Superior temporal gyrus (tissue), 1 donor: ENCODE results near the gene FABP2.
A peak's percentile ranks its signal among the peaks of the same experiment; 100 is the strongest.
"Not testable (repeated sequence)": the region's sequence is repeated elsewhere in the genome, so short reads cannot be mapped to it uniquely, and the experiment has no call there.

Experiments
- DNase-seq: peaks from one replicate; pipeline ENCODE4 v3.0.0-alpha.2; 2016; ENCODE audit errors: extremely low spot score

FABP2 gene

DNA sequence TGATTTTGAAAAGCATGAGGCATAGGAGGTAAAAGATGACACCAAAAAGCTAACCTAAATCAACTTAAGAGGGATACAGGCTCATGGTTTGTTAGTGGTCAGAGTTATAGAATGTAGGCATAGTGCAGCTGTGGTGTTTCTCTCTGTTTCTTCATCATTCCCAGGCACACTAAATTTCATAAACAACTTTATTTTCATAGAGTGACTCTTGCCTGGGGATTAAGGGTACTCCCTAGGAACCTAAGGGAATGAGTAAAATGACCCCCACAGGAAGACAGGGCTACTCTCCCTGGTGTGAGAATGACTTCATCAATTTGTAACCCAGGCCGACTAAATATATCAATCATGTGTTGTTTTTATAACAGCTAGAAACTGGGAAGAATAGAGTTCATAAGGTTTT, 11.1 kb downstream of the FABP2 start:
- no peak for DNase-seq

DNA sequence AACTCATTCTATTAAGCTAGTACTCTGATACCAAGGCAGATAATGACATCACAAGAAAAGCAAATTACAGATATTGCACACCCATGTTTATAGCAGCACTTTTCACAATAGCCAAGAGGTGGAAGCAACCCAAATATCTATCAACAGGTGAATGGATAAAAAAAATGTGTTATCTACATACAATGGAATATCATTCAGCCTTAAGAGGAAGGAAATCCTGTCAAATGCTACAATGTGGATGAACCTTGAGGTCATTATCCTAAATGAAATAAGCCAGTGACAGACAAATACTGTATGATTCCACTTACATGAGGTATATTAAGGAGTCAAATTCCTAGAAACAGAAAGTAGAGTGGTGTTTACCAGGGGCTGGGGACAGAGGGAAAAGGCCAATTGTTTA, 14.3 kb downstream of the FABP2 start:
- DNase-seq = no peak

DNA sequence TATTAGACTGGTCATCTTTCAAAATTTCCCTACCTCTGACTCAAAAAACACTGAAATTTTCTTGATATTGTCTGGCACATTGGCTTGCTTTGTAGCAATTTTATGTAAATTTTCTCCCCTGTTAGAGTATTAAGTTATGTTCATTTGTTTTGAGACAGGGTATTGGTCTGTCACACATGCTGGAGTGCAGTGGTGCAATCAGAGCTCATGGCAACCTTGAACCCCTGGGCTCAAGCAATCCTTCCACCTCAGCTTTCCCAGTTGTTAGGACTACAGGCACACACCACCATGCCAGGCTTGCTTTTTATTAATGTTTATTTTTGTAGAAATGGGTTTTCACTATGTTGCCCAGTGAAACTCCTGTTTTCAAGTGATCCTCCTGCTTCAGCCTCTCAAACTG, 17.5 kb downstream of the FABP2 start:
- no peak for DNase-seq

DNA sequence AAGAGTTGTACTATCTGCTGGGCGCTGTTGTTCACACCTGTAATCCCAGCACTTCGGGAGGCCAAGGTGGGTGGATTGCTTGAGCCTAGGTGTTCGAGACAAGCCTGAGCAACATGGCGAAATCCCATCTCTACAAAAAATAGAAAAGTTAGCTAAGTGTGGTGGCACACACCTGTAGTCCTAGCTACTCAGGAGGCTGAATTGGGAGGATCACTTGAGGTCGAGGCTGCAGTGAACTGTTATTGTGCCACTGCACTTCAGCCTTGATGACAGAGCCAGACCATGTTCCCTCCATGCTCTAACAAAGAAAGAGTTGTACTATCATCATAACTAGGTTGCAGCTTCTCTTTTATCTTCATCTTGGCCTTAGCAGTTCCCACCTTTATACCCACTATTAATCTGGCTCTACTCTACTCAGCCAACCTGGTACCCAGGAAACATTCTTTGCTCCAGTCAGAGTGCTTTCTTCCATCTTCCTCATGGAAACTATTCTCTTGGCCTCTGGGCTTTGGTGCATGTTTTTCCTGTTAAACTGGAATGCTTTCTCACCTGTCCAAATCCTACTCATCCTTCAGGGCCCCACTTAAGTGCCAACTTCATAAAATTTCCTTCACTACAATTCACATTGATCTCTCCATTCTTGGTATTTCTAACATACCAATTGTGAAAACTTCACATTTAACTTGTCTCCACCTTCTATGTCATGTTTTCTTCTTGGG, 18.2 kb downstream of the FABP2 start:
- no peak for DNase-seq

DNA sequence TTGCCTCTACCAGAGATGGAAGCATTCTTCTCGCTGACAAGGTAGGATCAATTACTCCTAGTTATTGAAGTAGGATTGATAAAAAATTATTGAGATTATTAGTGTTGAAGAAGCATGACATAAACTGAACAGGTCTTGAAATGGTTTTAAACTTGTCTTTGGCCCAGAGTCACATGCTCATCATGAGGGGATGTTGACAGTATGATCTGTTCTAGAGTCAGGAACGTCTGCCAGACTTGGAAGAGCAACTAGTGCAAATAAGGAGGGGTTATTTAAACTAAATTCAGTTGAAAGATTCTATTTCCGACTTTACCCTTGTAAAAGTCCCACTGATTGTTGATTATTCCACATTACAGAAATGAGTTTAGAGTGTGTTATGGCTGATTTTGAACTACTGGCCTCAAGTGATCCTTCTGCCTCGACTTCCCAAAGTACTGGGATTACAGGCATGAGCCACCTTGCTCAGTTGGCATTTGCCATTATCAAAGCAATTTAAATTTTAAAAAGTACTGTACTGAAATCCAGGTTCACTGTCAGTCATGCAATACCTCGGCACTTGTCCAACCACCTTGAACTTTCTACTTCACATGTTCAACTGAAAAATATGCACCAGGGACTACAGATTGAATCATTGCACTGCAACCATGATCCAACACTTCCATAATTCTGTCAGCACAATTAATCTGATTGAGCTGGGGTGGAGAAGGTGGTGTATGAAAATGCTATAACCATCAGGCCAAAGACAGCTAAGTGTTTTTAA, 19.7 kb downstream of the FABP2 start:
- DNase-seq = no peak

DNA sequence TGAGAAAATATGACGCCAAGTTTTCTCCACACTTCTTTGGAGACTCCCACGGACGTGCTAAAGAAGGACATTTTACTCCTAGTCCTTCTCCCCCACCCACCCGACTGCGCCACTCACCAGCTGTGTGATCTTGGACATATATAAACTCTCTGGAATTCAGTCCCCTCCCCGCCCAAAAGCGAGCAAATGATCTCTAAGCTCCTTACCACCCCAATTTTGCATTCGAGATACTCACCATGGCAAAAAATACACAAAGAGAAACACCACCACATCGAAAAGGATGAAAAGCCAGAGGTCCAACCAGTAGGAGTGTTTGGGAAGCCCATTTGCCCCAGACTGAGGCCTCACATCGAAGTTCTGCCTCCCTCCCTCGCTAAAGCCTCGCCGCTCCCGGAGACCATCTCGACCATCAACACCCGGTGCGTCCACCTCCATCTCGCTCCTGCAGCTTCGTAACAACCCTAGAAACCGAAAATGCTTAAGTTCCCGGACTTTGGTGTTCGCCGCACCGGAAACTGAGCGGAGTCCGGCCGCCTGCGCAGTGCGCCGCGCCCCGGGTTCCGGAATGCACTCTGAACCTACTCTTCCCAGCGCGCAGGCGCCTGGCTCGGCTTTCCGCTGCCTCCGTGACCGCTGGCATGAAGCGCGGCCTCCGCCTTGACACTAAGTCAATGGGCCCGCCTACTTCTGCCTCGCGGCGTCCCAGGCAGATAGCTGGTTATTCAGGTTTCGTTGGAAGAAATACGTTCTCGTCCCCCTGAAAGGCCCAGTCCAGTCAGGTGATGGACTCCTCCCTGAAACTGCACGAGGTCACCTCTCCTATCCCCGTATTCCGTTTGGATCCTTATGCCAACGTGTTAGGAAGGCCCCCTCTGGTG, 21.6 kb downstream of the FABP2 start:
- peak; percentile 86 for DNase-seq

DNA sequence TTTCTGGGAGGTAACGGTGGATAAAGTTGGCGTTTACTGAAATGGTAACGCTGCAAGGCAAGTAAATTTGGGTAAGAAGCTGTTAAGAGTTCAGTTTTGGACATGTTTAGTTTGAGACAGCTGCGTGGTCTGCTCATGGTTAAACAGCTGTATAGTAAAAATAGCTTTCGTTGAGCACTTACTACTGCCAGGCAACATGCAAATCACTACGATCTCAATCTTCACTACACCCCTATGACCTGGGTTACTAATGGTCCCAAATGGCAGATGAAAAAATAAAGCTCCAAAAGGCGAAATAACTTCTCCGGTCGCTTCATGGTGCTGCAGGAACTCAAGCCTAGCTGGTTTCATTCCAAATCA, 22.2 kb downstream of the FABP2 start:
- no peak for DNase-seq

DNA sequence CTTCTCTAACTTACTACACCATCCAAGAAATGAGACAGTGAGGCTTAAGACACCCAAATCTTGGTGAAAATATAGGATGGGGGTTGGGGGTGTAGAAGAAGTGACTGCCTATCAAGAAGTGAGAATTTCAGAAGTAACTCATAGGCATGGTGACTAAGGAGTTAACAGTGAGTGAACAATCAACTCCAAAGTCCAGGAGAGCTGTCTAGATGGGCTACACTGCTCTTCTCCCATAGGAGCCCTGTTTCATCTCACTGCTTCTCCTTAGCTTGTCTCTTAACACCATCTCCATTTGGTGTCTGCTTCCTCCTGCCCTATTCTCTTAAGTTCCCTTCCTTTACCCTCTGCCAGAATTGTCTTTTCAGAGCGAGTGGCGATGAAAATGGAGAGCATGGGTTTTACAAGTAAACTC, 22.7 kb downstream of the FABP2 start:
- DNase-seq = no peak

DNA sequence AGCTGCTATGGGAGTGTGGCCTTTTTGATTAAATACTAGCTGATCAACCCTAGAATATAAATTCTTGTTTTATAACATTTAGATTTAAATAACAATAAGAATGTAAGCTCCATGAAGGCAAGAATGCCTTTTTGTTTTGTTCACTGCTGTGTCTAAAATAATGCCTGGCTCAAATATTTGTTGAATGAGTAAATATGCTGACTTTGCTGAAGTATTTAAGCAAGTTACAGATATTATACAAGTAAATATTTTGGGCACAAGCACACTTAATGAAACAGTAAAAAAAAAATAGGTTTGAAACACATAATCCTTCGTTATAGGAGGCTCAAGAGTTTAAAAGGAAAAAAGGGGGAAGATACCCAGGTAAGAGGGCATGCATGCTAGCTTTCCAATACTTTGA, 24.1 kb downstream of the FABP2 start:
- no peak for DNase-seq

DNA sequence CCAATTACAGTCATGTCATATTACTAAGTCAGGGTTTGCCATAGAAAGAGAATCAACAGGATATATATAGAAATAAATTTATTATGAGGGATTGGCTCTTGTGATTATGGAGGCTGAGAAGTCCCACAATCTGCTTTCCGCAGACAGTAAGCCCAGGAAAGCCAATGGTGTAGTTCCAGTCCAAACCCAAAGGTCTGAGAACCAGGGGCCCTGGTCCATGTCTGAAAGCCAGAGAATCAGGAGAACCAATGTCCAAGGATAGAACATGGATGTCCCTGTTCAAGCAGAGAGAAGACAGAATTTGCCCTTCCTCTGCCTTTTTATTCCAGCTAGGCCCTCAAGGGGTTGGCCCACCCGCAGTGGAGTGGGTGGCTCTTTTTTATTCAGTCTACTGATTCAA, 25.6 kb downstream of the FABP2 start:
- no peak for DNase-seq

DNA sequence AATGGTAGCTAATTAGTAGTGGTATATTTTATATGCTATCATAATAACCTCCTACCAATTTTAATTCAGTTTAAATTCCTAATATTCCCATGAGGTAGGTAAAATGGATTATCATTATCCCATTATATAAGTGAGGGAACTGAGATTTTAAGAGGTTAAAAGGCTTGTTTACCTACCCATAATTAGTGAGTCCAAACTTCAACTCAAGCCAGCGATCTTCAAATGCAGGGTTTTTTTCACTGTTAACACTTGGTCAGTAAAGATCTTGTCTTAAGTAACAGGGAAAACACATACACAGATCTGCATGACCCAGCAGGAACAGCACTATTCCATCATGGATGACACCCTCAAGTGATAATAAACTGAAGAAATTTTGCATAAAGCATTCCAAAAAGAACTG, 31.3 kb downstream of the FABP2 start:
- DNase-seq = no peak

DNA sequence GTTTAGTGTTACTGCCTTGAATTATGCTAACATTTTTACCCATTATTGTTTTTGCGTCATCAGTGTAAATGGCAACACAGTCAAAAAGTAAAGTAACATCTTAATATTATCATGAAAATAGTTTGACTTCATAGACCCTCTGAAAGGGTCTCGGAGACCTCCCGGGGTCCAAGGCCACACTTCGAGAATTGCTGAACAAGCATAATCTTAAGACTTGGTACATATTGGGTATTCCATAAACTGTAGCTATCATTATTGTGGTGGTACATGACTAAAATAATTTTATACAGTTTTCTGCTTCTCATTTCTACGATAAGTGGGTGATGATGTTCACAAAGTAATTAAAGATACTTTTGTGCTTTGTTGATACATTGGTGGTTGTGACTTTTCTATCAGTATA, 32.6 kb downstream of the FABP2 start:
- no peak for DNase-seq

DNA sequence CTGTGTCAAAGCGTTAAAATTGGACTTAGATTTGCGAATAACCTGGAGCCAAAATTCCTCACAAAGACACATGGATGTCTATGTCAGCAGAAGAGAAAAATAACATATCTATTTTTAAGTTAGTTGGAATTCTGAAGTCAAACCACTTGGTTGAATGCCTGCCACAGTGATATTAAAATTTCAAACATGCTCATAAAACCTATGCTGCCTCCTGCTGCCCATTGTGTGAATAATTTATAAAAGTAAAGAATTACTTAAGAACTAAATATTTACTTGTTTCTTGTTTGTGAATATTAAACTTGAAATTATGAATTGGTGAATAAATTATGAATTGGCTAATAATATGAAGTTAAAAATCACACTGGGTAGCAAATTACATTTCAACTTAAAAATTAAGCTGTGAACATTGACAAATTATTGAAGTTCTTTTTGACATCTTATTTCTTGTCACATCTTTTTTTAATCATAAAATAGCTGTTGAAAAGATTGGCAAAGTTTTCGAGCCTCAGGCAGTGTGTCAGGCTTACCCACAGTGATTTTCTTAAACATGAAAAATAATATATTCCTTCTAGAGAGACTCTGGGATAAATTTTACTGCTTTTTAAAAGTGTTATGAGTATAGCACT, 35.4 kb downstream of the FABP2 start:
- peak; percentile 71 for DNase-seq

DNA sequence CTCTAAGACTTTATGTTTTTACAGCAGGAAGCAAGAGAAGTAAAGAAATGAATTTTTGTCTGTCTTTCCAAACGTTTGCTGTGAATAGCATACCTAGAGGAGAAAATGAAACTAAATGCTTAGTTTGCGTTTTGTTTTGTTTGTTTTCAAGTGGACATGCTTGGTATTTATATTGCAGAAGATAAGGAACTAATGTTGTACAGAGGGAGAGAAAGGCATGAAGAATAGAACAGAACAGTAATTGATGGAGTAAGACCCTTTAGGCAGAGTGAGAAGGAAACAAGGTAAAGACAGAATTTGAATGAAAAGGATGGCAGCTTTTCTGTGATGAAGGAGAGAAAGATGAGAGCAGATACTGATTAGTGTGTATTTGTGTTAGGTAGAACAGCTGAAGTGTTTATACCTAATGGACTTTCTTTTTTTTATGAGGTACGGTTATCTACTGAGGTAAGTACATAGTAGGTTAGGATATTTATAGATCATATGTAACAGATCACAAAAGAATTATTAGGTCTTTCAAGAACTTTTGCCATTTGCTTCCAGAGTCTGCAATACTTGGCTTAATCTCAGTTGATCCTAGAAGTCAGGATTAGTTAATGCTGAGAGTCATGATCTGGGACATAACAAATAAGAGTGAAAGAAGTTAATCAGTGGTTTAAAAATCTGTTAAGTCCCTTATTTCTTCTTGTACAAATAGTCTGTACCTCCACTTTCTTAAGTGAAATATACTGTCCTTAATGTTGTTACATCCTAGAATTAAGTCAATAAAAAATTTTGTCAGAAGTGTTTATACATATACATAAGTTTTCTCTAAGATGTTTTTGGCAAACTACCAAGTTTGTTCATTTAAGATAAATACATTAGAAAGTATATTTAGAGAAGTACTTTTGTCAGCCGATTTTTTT, 36.8 kb downstream of the FABP2 start:
- peak; percentile 41 for DNase-seq

DNA sequence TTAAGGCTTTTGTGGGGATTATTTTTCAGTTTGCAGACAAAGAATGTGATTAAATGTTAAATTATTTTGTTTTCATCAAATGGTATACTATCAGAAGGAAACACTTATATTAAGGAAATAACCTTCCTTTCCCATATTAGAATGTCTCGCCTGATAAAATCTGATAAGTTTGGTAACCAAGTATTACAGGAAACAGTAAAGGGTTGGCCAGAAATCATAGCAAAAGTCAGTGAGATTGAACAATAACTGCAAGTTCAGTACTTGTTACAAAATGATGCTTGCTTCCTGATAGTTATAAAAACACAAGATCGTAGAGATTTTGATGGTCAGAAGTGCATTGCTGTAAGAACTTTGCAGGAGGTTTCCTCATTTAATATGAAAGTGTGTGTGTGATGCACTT, 40.5 kb downstream of the FABP2 start:
- DNase-seq = no peak

DNA sequence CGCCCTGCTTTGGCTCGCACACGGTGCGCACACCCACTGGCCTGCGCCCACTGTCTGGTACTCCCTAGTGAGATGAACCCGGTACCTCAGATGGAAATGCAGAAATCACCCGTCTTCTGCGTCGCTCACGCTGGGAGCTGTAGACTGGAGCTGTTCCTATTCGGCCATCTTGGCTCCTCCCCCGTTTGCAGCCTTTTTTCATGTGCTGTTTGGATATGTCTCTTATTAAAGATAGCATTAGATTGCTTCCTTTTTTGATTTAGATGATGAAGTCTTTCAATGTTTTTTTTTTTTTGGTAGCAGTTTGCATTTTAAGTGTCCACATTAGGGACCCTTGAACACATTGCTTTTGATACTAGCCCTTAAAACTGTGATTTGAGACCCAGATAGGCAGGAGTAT, 42.0 kb downstream of the FABP2 start:
- not testable (repeated sequence) for DNase-seq

DNA sequence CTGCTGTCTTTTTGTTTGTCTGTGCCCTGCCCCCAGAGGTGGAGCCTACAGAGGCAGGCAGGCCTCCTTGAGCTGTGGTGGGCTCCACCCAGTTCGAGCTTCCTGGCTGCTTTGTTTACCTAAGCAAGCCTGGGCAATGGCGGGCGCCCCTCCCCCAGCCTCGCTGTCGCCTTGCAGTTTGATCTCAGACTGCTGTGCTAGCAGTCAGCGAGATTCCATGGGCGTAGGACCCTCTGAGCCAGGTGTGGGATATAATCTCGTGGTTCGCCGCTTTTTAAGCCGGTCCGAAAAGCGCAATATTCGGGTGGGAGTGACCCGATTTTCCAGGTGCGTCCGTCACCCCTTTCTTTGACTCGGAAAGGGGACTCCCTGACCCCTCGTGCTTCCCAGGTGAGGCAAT, 42.4 kb downstream of the FABP2 start:
- not testable (repeated sequence) for DNase-seq

DNA sequence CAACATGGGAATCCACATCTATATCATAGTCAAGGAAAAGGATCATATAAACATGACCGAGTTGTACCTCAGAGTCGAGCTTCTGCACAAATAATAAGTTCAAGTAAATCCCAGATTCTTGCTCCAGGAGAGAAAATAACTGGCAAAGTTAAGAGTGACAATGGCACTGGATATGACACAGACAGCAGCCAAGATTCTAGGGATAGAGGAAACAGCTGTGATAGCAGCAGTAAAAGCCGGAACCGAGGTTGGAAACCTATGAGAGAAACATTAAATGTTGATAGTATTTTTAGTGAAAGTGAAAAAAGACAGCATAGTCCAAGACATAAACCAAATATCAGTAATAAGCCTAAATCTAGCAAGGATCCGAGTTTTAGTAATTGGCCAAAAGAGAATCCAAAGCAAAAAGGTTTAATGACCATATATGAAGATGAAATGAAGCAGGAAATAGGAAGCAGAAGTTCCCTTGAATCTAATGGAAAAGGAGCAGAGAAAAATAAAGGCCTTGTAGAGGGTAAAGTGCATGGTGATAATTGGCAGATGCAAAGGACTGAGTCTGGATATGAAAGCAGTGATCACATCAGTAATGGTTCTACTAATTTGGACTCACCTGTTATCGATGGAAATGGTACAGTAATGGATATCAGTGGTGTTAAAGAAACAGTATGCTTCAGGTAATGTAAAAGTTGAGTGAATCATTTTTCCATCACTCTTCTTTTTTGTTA, 50.4 kb downstream of the FABP2 start:
- no peak for DNase-seq

DNA sequence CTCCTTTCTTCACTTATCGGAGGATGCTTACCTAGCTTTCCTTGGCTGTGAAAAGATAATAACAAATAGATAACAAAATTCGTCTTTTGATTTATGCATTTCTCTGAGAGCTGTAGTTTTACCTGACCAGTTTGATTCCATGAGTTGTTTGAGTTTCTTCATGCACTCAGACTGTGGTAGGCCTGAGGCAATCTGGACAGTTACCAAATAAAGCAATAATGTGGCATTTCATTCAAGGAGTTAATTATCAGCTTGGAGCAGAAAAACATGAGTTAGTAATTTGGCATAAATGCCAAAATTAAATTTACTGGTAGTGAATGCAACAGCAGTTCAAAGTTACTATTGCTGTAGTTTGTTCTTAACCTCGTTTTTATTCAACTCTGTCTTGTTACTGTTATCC, 53.5 kb downstream of the FABP2 start:
- DNase-seq = no peak
